GM12891 (cell line): ENCODE data around the gene TMEM38B.
A peak's percentile ranks its signal among the peaks of the same experiment; 100 is the strongest.

ENCODE experiments used
- DNase-seq: peaks from one replicate; pipeline ENCODE4 v3.0.0; 2011; ENCODE audit warnings: low spot score; ENCODE audit not compliant: insufficient read length
- FAIRE-seq: peaks from 2 replicates; lab custom pipeline; 2011; peaks lifted over from hg19 to GRCh38; lab: Jason Lieb, UNC
- PAX5 ChIP-seq: IDR thresholded peaks from 2 replicates; pipeline ENCODE4 v1.6.1; 2011; ENCODE audit warnings: low read length, moderate library complexity, mild to moderate bottlenecking; ENCODE audit not compliant: insufficient read depth, severe bottlenecking
- POLR2A ChIP-seq: IDR thresholded peaks from 2 replicates; pipeline ENCODE4 v1.6.1; 2011; ENCODE audit warnings: low read depth, low read length, control low read depth
- POLR2AphosphoS5 ChIP-seq: IDR thresholded peaks from 2 replicates; pipeline ENCODE4 v1.6.1; 2011; ENCODE audit warnings: low read depth, low read length, control low read depth
- POU2F2 ChIP-seq: IDR thresholded peaks from 2 replicates; pipeline ENCODE4 v1.6.1; 2011; ENCODE audit warnings: low read depth, mild to moderate bottlenecking, control low read depth, low read length, moderate library complexity
- SPI1 ChIP-seq: IDR thresholded peaks from 2 replicates; pipeline ENCODE4 v1.6.1; 2011; ENCODE audit warnings: low read depth, low read length, control low read depth
- TAF1 ChIP-seq: IDR thresholded peaks from 2 replicates; pipeline ENCODE4 v1.6.1; 2011; ENCODE audit warnings: low read depth, low read length, control low read depth

The TMEM38B gene

GRCh38 chr9:105681313-105681712 is 13.0 kb upstream of the TMEM38B start:
- DNase-seq: no peak
- no peak for TF ChIP-seq PAX5
- TF ChIP-seq SPI1: no peak
- TF ChIP-seq POLR2A: no peak
- TF ChIP-seq POU2F2: no peak
- TF ChIP-seq POLR2AphosphoS5: no peak
- FAIRE-seq: no peak

- FAIRE-seq: no peak
These were observed 12.6 kb upstream of the TMEM38B start for GRCh38 chr9:105681724-105682123.

GRCh38 chr9:105683688-105684275 is 10.6 kb upstream of the TMEM38B start:
- FAIRE-seq: no peak
- no peak for DNase-seq
- TF ChIP-seq TAF1 (no peak), POLR2AphosphoS5 (no peak), POU2F2 (no peak), SPI1 (no peak), POLR2A (no peak), PAX5 (no peak)

More at GRCh38 chr9:105681724-105682123, 12.6 kb upstream of the TMEM38B start:
- DNase-seq: no peak
- TF ChIP-seq POU2F2 (no peak), TAF1 (no peak), SPI1 (no peak), PAX5 (no peak), POLR2AphosphoS5 (no peak), POLR2A (no peak)

GRCh38 chr9:105686936-105687335 is 7.4 kb upstream of the TMEM38B start:
- DNase-seq: no peak
- no peak for FAIRE-seq
- no peak for TF ChIP-seq POLR2AphosphoS5
- TF ChIP-seq SPI1: no peak
- TF ChIP-seq POLR2A: no peak
- no peak for TF ChIP-seq TAF1
- TF ChIP-seq POU2F2: no peak
- no peak for TF ChIP-seq PAX5

DNA sequence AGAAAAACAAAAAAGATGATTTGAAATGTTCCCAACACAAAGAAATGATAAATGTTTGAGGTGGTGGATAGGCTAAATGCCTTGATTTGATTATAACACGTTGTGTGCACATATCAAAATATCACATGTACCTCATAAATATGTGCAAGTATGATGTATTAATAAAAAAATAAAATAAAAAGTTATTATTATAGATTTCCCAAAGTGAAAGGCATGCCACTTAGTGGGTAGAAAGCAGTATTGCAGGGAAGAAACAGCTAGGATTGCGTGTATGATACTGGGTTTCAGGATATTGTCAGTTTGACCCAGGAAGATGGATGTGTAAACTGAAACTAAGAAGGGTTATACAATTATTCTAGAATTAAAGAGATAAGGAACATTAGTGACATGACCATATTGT is 3.6 kb upstream of the TMEM38B start:
- no peak for TF ChIP-seq POU2F2
- no peak for TF ChIP-seq SPI1
- TF ChIP-seq POLR2AphosphoS5: no peak
- TF ChIP-seq POLR2A: no peak
- no peak for TF ChIP-seq TAF1
- no peak for TF ChIP-seq PAX5
- DNase-seq: no peak
- no peak for FAIRE-seq

DNA sequence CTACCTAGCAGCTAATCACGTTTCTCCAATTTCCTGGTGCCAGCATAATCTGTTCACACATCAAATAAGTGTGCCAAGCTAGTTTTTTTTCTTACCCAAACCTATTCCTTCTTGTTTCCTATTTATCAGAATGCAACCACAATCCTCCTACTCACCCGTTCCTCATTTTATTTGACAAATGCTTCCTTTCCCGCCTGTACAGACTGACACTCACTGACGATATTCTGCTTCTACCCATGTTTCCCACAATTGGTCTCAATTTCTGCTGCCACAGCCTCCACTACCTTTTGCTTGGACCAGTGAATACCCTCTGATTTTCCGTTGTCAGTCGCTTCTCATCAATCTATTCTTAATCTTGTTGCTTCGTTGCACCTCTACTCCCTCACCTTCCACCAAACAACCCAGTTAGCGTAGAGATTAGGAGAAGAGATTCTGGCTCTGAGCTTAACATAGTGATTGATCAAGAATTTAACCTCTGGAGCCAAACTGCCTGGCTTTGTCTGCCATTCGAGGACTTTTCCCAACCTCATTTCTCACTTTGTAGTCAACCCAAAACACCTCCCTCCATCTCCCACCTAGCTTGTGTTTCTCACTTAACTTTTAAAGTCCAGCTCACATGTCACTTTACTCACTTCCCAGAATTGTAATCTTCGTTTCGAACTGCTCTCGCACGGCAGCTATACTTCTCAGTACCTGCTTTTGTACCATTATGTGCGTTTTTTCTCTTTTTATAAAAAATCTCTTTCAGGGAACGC is 729 bp upstream of the TMEM38B start:
- TF ChIP-seq POLR2A: no peak
- TF ChIP-seq SPI1: peak; percentile 60
- FAIRE-seq (peak; percentile 35), DNase-seq (no peak)

DNA sequence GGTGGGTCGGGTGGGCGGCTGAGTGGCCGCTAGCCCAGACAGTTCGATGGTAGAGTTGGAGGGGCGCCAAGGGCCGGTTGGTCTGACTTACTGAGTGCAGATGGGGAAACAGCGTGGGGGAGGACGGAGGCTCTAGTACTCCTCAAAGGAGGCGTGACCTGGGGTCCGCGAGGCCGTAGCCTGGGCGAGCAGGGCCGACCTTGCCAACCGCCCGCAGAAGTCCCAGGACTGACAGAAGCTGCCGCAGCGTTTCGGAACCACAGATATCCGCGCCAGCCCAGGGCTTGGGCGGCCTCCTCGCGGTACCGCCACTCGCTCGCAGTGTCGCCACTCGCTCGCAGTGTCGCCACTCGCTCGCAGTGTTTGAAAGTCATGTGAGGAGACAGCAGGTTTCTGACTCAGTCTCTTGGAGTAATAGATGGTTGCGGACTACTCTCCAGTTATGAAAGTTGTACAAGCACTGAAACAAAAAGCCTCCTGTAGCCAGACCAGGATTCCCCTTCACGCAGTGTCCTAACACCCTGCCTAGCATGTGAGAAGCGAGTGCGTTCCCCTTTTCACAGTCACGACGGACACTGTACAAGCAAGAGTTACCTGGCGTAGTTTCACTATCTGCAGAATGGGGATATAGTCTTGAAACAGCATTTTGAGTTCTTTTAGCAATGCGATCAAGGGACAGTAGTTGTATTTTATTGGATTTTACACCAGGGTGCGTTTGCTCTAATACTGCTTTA is 674 bp downstream of the TMEM38B start:
- TF ChIP-seq TAF1 (no peak), PAX5 (no peak), SPI1 (peak; percentile 69)
- DNase-seq: peak; percentile 28
- FAIRE-seq: peak; percentile 81

GRCh38 chr9:105696219-105696793 is 2.0 kb downstream of the TMEM38B start:
- TF ChIP-seq TAF1 (no peak), SPI1 (no peak), PAX5 (no peak), POU2F2 (no peak), POLR2A (no peak), POLR2AphosphoS5 (no peak)
- no peak for DNase-seq
- FAIRE-seq: no peak

DNA sequence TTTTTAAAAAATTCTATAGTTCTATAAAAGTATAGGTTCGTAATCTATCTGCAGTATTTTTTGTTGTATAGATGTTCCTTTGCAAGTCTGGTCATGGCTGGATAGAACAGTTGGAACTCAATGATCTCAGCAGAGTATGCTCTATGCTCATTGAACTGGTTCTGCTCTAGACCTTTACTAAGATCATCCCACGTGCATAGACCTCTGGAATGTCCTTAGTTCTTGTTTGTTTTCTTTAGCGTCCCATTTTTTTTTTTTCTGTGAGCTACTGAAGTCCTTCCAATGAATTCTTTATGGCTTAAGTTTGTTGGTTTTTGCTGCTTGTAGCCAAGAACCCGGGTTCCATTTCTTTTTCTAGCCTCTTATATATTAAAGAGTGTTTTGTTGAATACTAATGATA is 3.5 kb downstream of the TMEM38B start:
- FAIRE-seq: no peak
- TF ChIP-seq POU2F2 (no peak), TAF1 (no peak), PAX5 (no peak), SPI1 (no peak), POLR2AphosphoS5 (no peak), POLR2A (no peak)
- no peak for DNase-seq

GRCh38 chr9:105698348-105698870 is 4.1 kb downstream of the TMEM38B start:
- no peak for DNase-seq
- no peak for FAIRE-seq
- TF ChIP-seq POLR2A: no peak
- TF ChIP-seq TAF1: no peak
- TF ChIP-seq POU2F2: no peak
- no peak for TF ChIP-seq SPI1
- TF ChIP-seq POLR2AphosphoS5: no peak
- no peak for TF ChIP-seq PAX5
